HCT116 (cell line): ENCODE results near the gene COL5A2. TPM values are rescaled to one million over a fixed set of nuclear protein-coding genes. Genes with fewer than 3 reads are reported as not detected.

Experiments used
- ATAC-seq: fragments of 200-7000 bp; cut with Tn5 transposase; 2 replicates; pipeline ENCODE4 v1.9.1; 2020; ENCODE audit warnings: mild to moderate bottlenecking, moderate library complexity
- BruUV-seq: library from RNA; stranded (reverse); fragments of 400-500 nt; replicated peaks from 2 replicates; lab custom pipeline; 2021; lab: Mats Ljungman, UMichigan
- CTCF ChIA-PET: fragments of 300-600 bp; sonication (Branson Sonifier 250); formaldehyde crosslinking; loops from one replicate; lab custom pipeline; 2021; ENCODE audit warnings: antibody characterized with exemption; lab: Charles Lee
- POLR2A ChIA-PET: fragments of 300-600, 350-600 bp; sonication (Branson Sonifier 250); formaldehyde crosslinking; loops from one replicate; lab custom pipeline; 2021; ENCODE audit warnings: antibody characterized with exemption; lab: Charles Lee
- RAD21 ChIA-PET, 2 experiments: fragments of 300-600 bp; sonication (Branson Sonifier 250); formaldehyde crosslinking; loops; one replicate each; lab custom pipeline; 2023; ENCODE audit warnings: low total read pairs in 2 of 2; ENCODE audit not compliant: uncharacterized antibody in 2 of 2, unreplicated experiment in 2 of 2, low non-redundant PET in 1 of 2; lab: Charles Lee
- DNase-seq: peaks from one replicate; pipeline ENCODE4 v3.0.0-alpha.2; 2010; ENCODE audit warnings: low read depth, low spot score
- H2AFZ ChIP-seq: fragments of 200-600 bp; shearing (Covaris generic), sonication (generic); 2 replicates; pipeline ENCODE4 v1.6.1; 2017; ENCODE audit warnings: low read depth, mixed run types, mixed read lengths, antibody characterized with exemption, low read length; ENCODE audit not compliant: poor library complexity, severe bottlenecking
- H3K27ac ChIP-seq: 2 replicates; pipeline ENCODE4 v1.5.1; 2012; ENCODE audit warnings: low read depth, low read length
- H3K27me3 ChIP-seq: fragments of 200-600 bp; sonication (generic); 2 replicates; pipeline ENCODE4 v1.6.1; 2016; ENCODE audit warnings: mixed run types, low read length, mixed read lengths; ENCODE audit not compliant: insufficient read depth
- H3K36me3 ChIP-seq, 2 experiments: fragments of 200-500 bp in 1 of 2; fragments of 200-600 bp in 1 of 2; sonication (Bioruptor generic) in 1 of 2; sonication (generic) in 1 of 2; 2 replicates each; pipeline versions ENCODE4 v1.5.1 to v1.6.1; 2014 to 2016; ENCODE audit warnings: low read length in 2 of 2, inconsistent platforms in 1 of 2, mixed read lengths in 1 of 2, mixed run types in 1 of 2; ENCODE audit not compliant: insufficient read depth in 2 of 2, control insufficient read depth in 1 of 2
- H3K4me1 ChIP-seq, 2 experiments: fragments of 200-600 bp in 1 of 2; sonication (generic) in 1 of 2; 2 replicates each; pipeline versions ENCODE4 v1.5.1 to v1.6.1; 2012 to 2017; ENCODE audit warnings: low read length in 2 of 2, inconsistent platforms in 1 of 2, mild to moderate bottlenecking in 1 of 2, mixed read lengths in 1 of 2, mixed run types in 1 of 2, moderate library complexity in 1 of 2; ENCODE audit not compliant: insufficient read depth in 2 of 2, control insufficient read depth in 1 of 2
- H3K4me2 ChIP-seq: fragments of 200-600 bp; sonication (generic); 2 replicates; pipeline ENCODE4 v1.6.1; 2017; ENCODE audit warnings: mixed run types, low read length, mixed read lengths
- H3K4me3 ChIP-seq, 2 experiments: fragments of 200-600 bp in 1 of 2; sonication (generic) in 1 of 2; replicated peaks in 1 of 2; 2 replicates each; pipeline ENCODE4 v1.5.1; 2011 to 2016; ENCODE audit warnings: low read length in 2 of 2, control low read depth in 1 of 2, low read depth in 1 of 2, mild to moderate bottlenecking in 1 of 2, mixed read lengths in 1 of 2, mixed run types in 1 of 2
- H3K79me2 ChIP-seq: fragments of 200-600 bp; sonication (generic); 2 replicates; pipeline ENCODE4 v1.6.1; 2017; ENCODE audit warnings: mild to moderate bottlenecking, mixed run types, low read length, moderate library complexity, mixed read lengths; ENCODE audit not compliant: insufficient read depth
- H3K9ac ChIP-seq: fragments of 200-600 bp; sonication (generic); 2 replicates; pipeline ENCODE4 v1.6.1; 2016; ENCODE audit warnings: low read length, mixed read lengths
- H3K9me2 ChIP-seq: fragments of 200-600 bp; sonication (generic), shearing (Covaris generic); 2 replicates; pipeline ENCODE4 v1.6.1; 2017; ENCODE audit warnings: mixed run types, mild to moderate bottlenecking, moderate library complexity; ENCODE audit not compliant: insufficient read depth
- H3K9me3 ChIP-seq, 2 experiments: fragments of 200-500 bp in 1 of 2; fragments of 200-600 bp in 1 of 2; sonication (Bioruptor generic) in 1 of 2; sonication (generic) in 1 of 2; 2 replicates each; pipeline ENCODE4 v1.6.1; 2014 to 2017; ENCODE audit warnings: low read length in 2 of 2, mixed read lengths in 2 of 2, inconsistent platforms in 1 of 2, low read depth in 1 of 2, mild to moderate bottlenecking in 1 of 2, mixed run types in 1 of 2, moderate library complexity in 1 of 2; ENCODE audit not compliant: control insufficient read depth in 1 of 2, insufficient read depth in 1 of 2
- H4K20me1 ChIP-seq: fragments of 200-600 bp; sonication (generic), shearing (Covaris generic); 2 replicates; pipeline ENCODE4 v1.6.1; 2017; ENCODE audit warnings: mixed run types, mild to moderate bottlenecking, moderate library complexity; ENCODE audit not compliant: insufficient read depth
- CEBPB ChIP-seq: IDR thresholded peaks from 2 replicates; pipeline ENCODE4 v1.6.1; 2012; ENCODE audit warnings: low read depth
- ELF1 ChIP-seq: IDR thresholded peaks from 2 replicates; pipeline ENCODE4 v1.6.1; 2012; ENCODE audit warnings: low read depth, borderline replicate concordance
- FOSL1 ChIP-seq: IDR thresholded peaks from 2 replicates; pipeline ENCODE4 v1.6.1; 2012; ENCODE audit warnings: low read depth
- REST ChIP-seq: IDR thresholded peaks from 2 replicates; pipeline ENCODE4 v1.6.1; 2012; ENCODE audit warnings: low read depth
- SRF ChIP-seq: IDR thresholded peaks from 2 replicates; pipeline ENCODE4 v1.6.1; 2012; ENCODE audit warnings: low read depth
- ZBTB33 ChIP-seq: IDR thresholded peaks from 2 replicates; pipeline ENCODE4 v1.6.1; 2011; ENCODE audit warnings: mild to moderate bottlenecking, low read length, moderate library complexity; ENCODE audit not compliant: insufficient replicate concordance; ENCODE audit errors: extremely low read depth
- ZNF274 ChIP-seq: fragments of 200-500 bp; sonication (Bioruptor generic); IDR thresholded peaks from 2 replicates; pipeline ENCODE4 v1.6.1; 2014; ENCODE audit warnings: mild to moderate bottlenecking, low read depth, low read length, inconsistent platforms
- intact Hi-C: fragments of 100-400 bp; cut with micrococcal nuclease; formaldehyde crosslinking; loops from 2 replicates; pipeline ENCODE4 v1.10.0; 2022
- total RNA-seq: library from RNA; stranded (reverse); gene quantifications from one replicate; pipeline ENCODE4 v1.2.1, GENCODE V29; 2021; ENCODE audit not compliant: unreplicated experiment

The COL5A2 gene
- total RNA-seq, 1 experiment from 2014 or later, result 2.3 TPM

- no peak for TF ChIP-seq ZBTB33
- TF ChIP-seq SRF, result peak; percentile 40; the same call in 1 of the 2 replicates
- no peak for TF ChIP-seq FOSL1
- TF ChIP-seq CEBPB, result no peak
- no peak for TF ChIP-seq ELF1
- TF ChIP-seq REST, result no peak
- no peak for TF ChIP-seq ZNF274
- no peaks in the 10 kb centered on the region for H3K79me2 ChIP-seq
- no peaks in the 10 kb centered on the region for H3K36me3 ChIP-seq
- peak overlapping the region; percentile 97 for H2AFZ ChIP-seq
- peak; percentile 24 for DNase-seq
- no peak overlapping the region for H3K9ac ChIP-seq
- CTCF ChIA-PET, result interaction anchor here (0.5 to 1.9 kb wide), 4 partner anchors 32 to 68 kb away, joined by 3 to 6 read pairs (median 4); no protein-coding TSS in a partner anchor
- H3K4me3 ChIP-seq, result no peak overlapping the region
- POLR2A ChIA-PET, result no interaction called here
- BruUV-seq, result no TSS peak
- no peaks in the 10 kb centered on the region for H3K9me2 ChIP-seq
- no peaks in the 10 kb centered on the region for H3K27me3 ChIP-seq
- H3K9me3 ChIP-seq, result no peaks in the 10 kb centered on the region
- intact Hi-C loops, result no loop called here
- RAD21 ChIA-PET, result no interaction called here
- H3K27ac ChIP-seq, result no peak overlapping the region
- peaks cover 5 to 17% of the 10 kb centered on the region in 2 experiments; a peak in 3 of 4 replicates for H3K4me1 ChIP-seq
- H4K20me1 ChIP-seq, result no peaks in the 10 kb centered on the region
- ATAC-seq, result 0 out of 2 replicates have a peak, but pooled peaks have one; percentile 25
- H3K4me2 ChIP-seq, result peak overlapping the region; percentile 59
These were observed 30.9 kb upstream of the COL5A2 start for GRCh38 chr2:189210250-189211087.
